ENCODE results near the gene CDKN2B-AS1. TPM values are rescaled to one million over a fixed set of nuclear protein-coding genes. Genes with fewer than 3 reads are reported as not detected.

CDKN2B-AS1 gene
- total RNA-seq, 1 donor from 2014 or later: 0.58 TPM

DNA sequence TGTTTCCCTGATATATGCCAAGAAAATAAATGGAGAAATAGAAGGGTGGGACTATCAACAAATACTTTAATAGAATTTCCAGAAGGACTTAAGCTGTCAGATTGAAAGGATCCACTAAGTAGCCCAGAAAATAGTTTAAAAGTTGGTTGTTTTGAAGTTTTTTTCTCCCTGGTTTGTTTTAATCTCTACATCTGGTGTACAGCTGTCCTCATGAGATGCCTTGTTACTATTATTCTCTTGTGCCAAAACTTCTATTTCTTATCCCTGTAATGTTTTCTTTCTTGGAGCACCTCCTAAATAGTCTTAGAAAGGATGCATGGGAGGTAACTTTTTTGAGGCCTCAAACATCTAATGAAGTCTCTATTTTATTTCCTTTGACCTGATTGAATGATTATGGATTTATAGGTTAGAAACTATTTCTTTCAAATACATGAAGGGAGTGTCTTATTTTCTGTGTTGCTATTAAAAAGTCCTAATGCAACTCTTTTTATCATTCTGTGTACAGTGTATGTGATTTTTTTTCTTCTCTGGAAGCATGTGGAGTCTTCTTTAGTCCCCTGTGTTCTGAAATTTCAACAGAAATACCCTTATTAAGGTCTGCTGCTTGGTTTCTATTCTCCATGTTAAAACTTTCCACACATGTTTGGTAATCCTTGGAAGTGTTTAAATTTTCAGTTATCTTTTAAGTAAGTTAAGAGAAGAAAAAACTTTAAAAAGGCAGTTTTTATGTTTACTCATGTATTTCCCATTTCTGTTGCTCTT lies 154.5 kb downstream of the CDKN2B-AS1 start:
- Mint-ChIP-seq H3K27ac (no peak overlapping the region), H3K36me3 (no peaks in the 10 kb centered on the region), H3K4me3 (no peak overlapping the region), H3K9me3 (no peaks in the 10 kb centered on the region), H3K4me1 (ENCODE audit: unreplicated experiment) (no peaks in the 10 kb centered on the region), H3K27me3 (peaks cover 7% of the 10 kb centered on the region)
- no peak for DNase-seq (ENCODE audit: extremely low spot score, unreplicated experiment)
- TF ChIP-seq CTCF (conservative IDR thresholded peaks at IDR 0.05): no peak

GRCh38 chr9:22154064-22154463 lies 159.5 kb downstream of the CDKN2B-AS1 start:
- TF ChIP-seq CTCF (conservative IDR thresholded peaks at IDR 0.05): no peak
- Mint-ChIP-seq H3K4me1 (ENCODE audit: unreplicated experiment) (no peaks in the 10 kb centered on the region), H3K36me3 (no peaks in the 10 kb centered on the region), H3K4me3 (no peak overlapping the region), H3K27me3 (peaks cover under 1% of the 10 kb centered on the region), H3K9me3 (no peaks in the 10 kb centered on the region), H3K27ac (no peak overlapping the region)
- no peak for DNase-seq (ENCODE audit: extremely low spot score, unreplicated experiment)

- no peak for DNase-seq (ENCODE audit: extremely low spot score, unreplicated experiment)
- Mint-ChIP-seq H3K27me3 (no peaks in the 10 kb centered on the region), H3K4me1 (ENCODE audit: unreplicated experiment) (no peaks in the 10 kb centered on the region), H3K9me3 (no peaks in the 10 kb centered on the region), H3K36me3 (no peaks in the 10 kb centered on the region), H3K4me3 (no peak overlapping the region), H3K27ac (peak overlapping the region; percentile 49)
- TF ChIP-seq CTCF (conservative IDR thresholded peaks at IDR 0.05): no peak
Observed at GRCh38 chr9:22156586-22156985, 162.0 kb downstream of the CDKN2B-AS1 start.

DNA sequence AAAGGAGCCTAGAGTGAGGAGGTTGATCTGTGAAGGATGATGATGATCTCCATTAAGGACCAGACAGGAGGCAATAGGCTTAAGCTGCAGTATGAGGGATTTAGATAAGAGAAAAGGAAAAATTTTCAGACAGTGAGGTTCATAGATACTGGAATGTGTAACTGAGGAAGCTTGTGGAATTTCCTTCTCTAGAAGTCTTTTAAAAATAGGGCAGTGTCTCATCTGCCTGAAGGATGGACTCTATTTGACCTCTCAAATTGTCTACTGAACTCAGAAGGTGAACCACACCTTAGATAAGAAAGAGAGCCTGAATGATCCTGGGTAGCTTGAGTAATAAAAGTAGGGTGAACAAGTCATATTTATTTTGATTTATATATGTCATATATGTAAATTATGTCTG lies 162.7 kb downstream of the CDKN2B-AS1 start:
- no peak for TF ChIP-seq CTCF (conservative IDR thresholded peaks at IDR 0.05)
- no peaks in the 10 kb centered on the region for H3K4me1 Mint-ChIP-seq (ENCODE audit: unreplicated experiment)
- peak overlapping the region; percentile 49 for H3K27ac Mint-ChIP-seq

GRCh38 chr9:22157828-22158227 lies 163.2 kb downstream of the CDKN2B-AS1 start:
- Mint-ChIP-seq H3K36me3 (no peaks in the 10 kb centered on the region), H3K4me1 (ENCODE audit: unreplicated experiment) (no peaks in the 10 kb centered on the region), H3K4me3 (no peak overlapping the region), H3K27ac (peak overlapping the region; percentile 5), H3K9me3 (no peaks in the 10 kb centered on the region), H3K27me3 (no peaks in the 10 kb centered on the region)
- no peak for TF ChIP-seq CTCF (conservative IDR thresholded peaks at IDR 0.05)
- DNase-seq (ENCODE audit: extremely low spot score, unreplicated experiment): no peak

More for the DNA sequence above, 162.7 kb downstream of the CDKN2B-AS1 start:
- no peak for DNase-seq (ENCODE audit: extremely low spot score, unreplicated experiment)
- no peak overlapping the region for H3K4me3 Mint-ChIP-seq
- H3K9me3 Mint-ChIP-seq: no peaks in the 10 kb centered on the region
- no peaks in the 10 kb centered on the region for H3K36me3 Mint-ChIP-seq
- H3K27me3 Mint-ChIP-seq: no peaks in the 10 kb centered on the region

Data from type B pancreatic cell (in vitro differentiated cells).